Body of pancreas (tissue), 4 donors: Measurements from ENCODE around the gene CFAP299.

Experiments used
- CTCF ChIP-seq, 7 experiments: fragments of 450-650 bp in 4 of 7; fragments of 200-600 bp in 3 of 7; sonication (generic) in 3 of 7; IDR thresholded peaks; one replicate each; pipeline ENCODE4 v1.5.1; 2016 to 2019; ENCODE audit warnings: antibody characterized with exemption in 7 of 7
- POLR2A ChIP-seq, 3 donors: fragments of 450-650 bp; IDR thresholded peaks; one replicate each; pipeline ENCODE4 v1.6.1; 2016; ENCODE audit warnings: antibody characterized with exemption in 3 of 3, mild to moderate bottlenecking in 2 of 3

GRCh38 chr4:80526697-80527096, 191.2 kb downstream of the CFAP299 start:
- TF ChIP-seq POLR2A (IDR thresholded peaks at IDR 0.05) (no peak), CTCF (IDR thresholded peaks at IDR 0.05) (no peak)
